NCI-H146 treated with DMSO at 0.1 percent for 48 hours (cell line): Measurements from ENCODE around the gene FYB1.
"Not testable (repeated sequence)": the region's sequence is repeated elsewhere in the genome, so short reads cannot be mapped to it uniquely, and the experiment has no call there.

ENCODE experiments used
- DNase-seq: peaks from one replicate; lab custom pipeline; 2025; ENCODE audit not compliant: unreplicated experiment; lab: John Stamatoyannopoulos, UW

The FYB1 gene, protein sequence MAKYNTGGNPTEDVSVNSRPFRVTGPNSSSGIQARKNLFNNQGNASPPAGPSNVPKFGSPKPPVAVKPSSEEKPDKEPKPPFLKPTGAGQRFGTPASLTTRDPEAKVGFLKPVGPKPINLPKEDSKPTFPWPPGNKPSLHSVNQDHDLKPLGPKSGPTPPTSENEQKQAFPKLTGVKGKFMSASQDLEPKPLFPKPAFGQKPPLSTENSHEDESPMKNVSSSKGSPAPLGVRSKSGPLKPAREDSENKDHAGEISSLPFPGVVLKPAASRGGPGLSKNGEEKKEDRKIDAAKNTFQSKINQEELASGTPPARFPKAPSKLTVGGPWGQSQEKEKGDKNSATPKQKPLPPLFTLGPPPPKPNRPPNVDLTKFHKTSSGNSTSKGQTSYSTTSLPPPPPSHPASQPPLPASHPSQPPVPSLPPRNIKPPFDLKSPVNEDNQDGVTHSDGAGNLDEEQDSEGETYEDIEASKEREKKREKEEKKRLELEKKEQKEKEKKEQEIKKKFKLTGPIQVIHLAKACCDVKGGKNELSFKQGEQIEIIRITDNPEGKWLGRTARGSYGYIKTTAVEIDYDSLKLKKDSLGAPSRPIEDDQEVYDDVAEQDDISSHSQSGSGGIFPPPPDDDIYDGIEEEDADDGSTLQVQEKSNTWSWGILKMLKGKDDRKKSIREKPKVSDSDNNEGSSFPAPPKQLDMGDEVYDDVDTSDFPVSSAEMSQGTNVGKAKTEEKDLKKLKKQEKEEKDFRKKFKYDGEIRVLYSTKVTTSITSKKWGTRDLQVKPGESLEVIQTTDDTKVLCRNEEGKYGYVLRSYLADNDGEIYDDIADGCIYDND

DNA sequence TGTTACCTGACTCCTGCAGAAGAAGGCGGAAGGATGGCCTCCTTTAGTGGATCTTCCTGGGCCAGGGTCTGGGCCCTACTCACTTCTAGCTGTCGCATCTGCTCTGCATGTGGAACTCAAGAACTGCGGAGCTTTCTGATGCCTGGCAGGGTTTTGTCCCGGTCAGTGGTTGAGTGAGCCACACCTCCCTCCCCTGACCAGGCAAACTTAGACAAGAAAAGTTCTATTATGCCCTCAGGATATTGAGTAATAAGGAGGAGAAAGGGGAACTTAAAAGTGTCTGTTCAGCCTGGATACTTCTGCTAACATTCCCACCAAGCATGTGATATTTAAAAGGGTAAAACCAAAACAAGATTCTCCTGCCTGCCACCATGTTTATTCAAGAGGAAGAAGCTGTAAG lies at the start of gene FYB1:
FYB1 (minus strand) TSS at position 127 of the 400 bp plus-strand sequence. CDS start 16,603 bp downstream, outside the sequence.
- no peak for DNase-seq

DNA sequence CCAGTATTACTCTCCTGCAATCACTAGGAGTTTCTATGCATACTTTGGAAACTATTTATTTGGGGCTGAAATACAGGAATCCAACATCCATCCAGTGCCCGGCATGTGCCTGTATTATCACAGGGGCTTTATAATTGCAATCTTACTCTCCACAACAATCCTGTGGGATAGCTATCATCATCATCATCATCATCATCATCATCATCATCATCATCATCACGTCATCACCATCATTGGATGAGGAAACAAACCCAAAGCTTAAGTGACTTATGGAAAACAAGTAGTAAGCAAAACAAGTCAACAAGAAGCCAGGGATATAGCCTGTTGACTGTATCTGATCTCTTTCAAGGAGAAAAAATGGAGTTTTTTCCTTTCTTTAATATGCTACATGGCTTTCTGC lies 47.8 kb upstream of the FYB1 start:
- DNase-seq = no peak

DNA sequence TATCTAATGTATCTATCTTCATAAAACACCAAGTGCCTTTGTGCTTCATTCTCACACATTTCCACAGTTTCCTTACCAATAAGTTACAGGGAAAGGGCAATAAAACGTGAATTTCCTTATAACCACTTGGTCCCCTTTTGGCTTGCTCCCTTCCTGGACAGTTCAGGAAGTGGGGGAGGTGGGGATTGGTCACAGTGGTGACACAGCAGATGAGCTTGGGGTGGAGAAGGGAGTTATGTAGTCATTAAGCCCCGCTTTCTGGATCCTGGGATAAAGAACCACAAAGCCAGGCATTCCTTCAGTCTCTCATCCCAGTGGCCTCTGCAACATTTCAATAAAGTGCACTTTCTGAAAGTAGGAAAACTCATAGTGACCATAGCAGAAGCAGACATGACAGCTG lies 47.1 kb upstream of the FYB1 start:
- DNase-seq = no peak

DNA sequence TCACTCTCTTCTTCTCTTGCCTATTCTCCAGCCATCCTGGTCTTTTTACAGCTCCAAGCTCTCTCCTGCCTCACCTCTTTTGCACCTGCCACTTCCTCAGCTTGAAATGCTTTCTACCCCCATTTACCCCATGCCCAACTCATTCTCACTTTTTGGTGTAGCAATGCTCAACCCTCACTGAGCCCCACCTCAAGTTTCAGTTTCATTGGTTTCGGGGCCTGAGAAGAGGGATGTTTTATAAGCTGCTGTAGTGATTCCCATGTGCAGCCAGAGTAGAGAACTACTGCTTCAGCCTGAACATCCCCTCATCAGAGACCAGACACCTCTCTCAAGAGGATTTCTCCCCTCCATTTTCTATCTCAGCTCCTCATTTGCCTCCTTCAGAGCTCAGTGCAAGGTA lies 45.2 kb upstream of the FYB1 start:
- DNase-seq = no peak

DNA sequence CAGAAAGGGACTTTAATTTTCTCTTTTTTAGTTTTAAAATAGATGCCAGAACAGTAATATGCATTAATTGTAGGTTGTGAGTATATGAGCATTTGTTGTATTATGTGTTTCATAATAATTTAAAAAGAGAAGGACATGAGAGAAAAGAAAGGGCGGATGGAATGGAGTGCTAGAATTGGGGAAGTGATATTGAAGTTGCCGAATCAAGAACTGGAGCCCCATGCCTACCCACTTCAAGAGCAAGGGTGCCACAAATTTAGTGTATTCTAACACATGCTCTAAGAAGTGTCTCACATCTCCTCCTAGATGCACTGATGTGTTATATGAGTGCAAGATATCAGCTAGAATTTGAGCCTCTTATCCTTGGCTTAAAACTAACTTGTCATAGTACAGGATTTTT lies 43.6 kb upstream of the FYB1 start:
- no peak for DNase-seq

DNA sequence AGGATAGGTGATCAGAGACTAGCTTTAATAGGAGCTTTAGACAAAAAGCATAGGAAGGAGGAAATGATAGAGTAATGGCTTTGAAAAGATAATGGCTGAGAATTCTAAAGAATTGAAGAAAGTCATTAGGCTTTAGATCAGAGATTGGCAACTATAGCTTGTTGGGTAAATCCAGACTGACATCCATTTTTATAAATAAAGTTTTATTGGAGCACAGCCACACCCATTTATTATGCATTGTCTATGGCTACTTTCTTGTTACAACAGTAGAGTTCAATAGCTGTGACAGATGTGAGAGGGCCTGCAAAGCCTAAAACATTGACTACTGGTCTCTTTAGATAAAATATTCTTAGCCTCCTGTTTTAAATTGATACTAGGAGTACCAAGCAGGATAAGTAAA lies 40.7 kb upstream of the FYB1 start:
- DNase-seq = no peak

DNA sequence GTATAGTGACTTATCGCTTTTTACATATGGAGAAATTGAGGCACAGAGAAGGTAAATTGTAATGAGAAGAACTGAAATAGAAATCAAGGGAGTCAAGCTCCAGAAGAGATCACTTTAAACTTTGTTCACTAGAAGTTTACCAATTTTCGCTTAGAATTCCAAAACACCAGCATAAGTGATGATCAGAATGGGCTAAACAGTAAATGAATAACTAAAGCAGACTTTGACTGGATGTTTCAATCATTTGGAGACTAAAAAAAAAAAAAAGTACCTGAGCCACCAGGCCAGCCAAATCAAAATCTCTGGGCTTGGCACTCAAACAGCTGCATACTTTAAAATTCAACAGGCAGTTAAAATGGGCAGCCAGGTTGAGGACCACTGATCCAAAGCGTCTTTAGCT lies 38.2 kb upstream of the FYB1 start:
- DNase-seq = no peak

DNA sequence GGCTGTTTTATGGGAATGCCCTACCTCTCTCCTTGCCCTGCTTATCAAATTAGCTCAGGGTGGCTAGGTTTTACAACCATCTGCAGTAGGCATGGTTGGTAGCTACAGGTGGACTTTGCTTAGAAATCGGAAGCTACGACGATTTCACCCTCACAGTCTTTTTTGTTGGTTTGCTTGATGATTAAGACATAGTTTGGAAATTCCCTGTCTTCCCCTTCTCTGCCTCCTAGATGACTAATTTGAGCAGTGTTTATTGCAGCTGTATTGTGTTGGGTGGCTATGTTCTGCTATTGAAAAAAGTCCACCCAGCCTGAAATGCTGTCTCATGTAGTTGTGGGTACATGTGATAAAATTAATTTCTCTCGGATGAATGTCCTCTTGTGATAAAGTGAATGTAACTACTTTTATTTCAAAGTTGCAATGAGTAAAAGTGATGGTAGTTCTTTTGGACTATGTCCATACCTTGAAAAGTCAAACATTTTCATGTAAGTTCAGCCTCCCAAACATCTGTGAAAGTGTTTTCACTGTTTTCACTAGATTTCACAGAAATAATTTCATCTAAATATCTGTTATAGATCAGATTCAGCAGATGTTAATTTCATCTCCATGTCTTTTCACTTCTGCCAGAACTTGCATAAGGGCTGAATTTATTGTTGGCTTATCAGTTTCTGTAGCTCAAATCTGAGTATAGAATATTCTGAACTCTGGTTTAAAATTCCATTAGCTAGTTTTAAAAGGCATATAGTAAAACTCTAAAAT lies 37.3 kb upstream of the FYB1 start:
- no peak for DNase-seq

DNA sequence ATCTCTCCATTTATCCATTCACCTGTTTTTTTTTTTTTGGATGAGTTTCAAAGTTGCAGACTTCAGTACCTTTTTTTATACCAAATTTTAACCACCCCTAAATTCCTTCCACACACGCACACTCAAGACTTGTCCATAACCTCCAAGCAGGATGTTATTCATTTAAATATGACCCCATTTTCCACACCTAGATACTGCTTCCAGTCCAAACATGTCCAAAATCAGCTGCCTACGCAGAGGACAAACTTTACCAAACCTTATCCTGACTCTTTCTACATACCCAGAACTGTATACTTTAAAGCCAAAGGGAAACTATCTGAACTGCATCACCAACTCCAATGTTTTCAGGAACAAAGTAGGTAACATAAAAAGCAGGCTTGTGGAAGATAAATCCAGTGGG lies 36.0 kb upstream of the FYB1 start:
- DNase-seq = no peak

DNA sequence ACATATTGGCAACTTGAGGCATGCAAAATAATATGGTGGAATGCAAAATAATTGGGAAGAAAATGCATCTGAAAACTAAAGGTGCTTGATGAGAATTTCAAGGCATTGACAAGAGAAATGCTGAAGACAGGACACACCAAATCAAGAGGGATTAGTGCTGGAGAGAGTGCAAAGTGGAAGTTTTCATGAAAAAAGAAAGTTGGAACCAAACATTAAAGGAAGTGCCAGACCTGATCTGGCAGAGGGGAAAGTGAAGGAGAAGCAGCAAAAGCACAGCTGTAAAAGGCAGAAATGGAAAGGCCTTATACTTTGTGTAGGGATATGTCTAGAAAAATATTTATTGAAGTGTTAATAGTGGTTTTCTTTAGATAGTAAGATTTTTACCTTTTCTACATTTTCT lies 35.3 kb upstream of the FYB1 start:
- no peak for DNase-seq

DNA sequence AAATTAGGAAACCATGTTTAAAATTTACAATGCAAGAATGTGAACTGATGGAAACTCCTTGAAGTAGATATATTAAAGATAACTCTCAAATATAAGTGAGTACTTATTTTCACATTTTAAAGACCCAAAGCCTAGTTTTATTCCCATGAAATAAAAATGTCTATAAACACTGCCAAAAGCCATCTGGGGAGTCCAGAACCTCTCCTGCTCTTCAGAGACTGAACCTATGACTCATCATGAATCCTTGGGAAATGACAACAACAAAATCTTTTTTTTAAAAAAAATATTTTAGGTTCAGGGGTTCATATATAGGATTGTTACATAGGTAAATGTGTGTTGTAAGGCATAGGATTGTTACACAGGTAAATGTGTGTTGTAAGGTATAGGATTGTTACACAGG lies 33.8 kb upstream of the FYB1 start:
- no peak for DNase-seq

DNA sequence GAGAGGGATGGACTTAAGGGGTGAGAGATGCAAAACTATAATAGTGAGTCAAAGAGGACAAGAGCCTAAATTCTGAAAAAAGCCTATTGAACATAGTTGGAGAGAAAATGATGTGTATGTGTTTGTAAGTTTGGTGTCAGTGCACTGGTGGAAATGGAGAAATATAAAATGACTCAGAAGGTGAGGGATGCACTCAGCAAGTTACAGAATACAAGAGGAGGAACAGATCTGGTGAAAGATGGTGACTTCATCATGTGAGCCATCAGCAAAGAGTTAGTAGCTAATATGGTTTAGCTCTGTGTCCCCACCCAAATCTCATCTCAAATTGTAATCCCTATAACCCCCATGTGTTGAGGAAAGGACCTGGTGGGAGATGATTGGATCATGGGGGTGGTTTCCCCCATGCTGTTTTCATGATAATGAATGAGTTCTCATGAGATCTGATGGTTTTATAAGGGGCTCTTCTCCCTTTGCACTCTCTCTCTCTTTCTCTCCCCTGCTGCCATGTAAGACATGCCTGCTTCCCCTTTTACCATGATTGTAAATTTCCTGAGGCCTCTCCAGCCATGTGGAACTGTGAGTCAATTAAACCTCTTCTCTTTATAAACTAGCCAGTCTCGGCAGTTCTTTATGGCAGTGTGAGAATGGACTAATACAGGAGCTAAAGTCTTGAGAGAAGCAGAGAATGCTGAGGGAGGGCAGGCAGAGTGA lies 30.4 kb upstream of the FYB1 start:
- no peak for DNase-seq

DNA sequence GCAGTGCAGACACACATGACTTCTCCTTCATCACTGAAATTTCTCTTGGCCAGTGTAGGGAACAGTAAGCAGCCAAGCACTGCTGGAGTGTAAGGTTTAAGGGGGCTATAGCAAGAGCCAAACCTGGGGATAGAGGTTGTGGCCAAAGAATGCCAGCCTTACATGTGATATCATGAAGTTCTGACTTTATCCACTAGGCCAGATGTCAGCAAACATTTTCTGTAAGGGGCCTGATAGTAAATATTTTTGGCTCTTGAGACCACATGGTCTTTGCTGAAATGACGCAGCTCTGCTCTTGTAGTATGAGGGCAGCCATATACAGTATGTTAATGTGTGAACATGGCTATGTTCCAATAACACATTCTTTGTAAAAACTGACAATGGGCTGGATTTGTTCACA lies 29.7 kb upstream of the FYB1 start:
- no peak for DNase-seq

DNA sequence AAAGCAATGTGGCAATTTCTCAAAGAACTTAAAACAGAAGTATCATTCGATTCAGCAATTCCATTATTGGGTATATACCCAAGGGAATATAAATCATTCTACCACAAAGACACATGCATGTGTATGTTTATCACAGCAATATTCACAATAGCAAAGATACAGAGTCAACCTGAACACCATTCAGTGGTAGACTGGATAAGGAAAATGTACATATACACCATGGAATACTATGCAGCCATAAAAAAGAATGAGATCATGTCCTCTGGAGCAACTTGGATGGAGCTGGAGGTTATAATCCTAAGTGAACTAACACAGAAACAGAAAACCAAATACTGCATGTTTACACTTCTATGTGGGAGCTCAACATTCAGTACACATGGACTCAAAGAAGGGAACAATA lies 21.4 kb upstream of the FYB1 start:
- no peak for DNase-seq

DNA sequence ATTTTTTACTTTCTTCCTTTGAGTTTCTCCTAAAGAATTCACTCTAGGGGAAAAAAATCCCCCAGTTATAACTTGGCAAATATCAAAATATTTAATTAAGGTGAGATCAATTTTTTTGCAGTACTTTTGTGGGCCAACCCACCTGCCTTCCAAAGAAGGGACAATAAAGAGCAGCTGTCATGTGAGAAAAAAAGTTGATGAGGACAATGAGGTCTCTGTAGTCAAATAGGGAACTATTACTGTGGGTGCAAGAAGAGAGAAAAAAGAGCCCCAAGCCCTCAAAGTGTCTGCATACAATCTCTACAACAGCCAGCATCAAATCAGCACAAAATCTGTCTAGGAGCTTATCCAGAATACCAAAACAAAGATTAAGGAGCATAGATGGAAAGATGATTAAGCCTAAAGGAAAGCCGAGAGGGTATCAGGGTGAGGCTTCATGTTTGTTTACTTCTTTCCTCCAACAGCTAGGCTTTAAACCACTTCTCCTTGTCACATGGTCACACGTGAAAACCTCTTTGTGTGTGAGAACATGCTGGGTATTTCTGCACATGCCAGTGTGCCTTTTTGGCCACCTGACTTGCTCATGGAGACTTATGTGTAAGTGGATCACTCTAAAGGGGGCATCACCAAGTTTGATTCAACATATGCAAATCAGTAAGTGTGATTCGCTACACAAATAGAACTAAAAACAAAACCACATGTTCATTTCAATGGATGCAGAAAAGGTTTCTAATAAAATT lies 19.2 kb upstream of the FYB1 start:
- DNase-seq = no peak

DNA sequence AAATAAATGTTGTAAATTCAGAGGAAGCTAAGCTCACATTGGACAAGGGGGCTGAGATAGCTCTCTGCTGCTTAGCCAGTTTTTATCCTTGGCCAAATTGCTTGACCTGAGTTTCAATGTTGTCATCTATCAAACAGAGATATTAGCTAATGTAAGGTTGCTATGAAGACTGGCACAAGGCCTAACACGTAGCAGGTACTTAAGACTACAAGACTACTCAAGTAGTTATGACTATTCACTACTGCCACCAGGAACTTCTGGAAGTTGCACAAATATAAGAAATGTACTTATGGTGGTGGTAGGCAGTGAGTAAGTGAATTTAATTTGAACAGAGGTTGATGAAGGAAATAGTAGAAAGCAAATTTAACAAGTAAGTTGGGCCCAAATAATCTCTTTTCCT lies 17.4 kb upstream of the FYB1 start:
- DNase-seq = no peak

DNA sequence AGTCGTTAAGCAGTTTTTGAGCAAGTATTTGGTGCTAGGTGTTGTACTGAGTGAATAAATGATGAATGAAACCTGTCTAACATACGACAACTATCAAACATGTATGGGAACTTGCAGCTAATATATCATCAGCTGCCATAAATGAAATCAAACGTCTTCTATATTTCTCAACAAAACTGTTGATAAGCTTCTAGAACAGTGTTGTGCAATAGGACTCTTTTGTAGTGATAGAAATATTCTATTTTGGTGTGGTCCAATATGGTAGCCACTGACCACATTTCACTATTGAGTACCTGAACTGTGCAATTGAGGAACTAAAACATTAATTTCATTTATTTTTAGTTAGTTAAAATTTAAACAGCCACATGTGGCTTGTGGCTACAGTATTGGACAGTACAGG lies 16.3 kb upstream of the FYB1 start:
- DNase-seq = no peak

DNA sequence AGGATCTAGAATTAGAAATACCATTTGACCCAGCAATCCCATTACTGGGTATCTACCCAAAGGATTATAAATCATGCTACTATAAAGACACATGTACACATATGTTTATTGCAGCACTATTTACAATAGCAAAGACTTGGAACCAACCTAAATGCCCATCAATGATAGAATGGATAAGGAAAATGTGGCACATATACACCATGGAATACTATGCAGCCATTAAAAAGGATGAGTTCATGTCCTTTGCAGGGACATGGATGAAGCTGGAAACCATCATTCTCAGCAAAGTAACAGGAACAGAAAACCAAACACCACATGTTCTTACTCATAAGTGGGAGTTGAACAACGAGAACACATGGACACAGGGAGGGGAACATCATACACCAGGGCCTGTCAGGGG lies 15.1 kb upstream of the FYB1 start:
- not testable (repeated sequence) for DNase-seq

DNA sequence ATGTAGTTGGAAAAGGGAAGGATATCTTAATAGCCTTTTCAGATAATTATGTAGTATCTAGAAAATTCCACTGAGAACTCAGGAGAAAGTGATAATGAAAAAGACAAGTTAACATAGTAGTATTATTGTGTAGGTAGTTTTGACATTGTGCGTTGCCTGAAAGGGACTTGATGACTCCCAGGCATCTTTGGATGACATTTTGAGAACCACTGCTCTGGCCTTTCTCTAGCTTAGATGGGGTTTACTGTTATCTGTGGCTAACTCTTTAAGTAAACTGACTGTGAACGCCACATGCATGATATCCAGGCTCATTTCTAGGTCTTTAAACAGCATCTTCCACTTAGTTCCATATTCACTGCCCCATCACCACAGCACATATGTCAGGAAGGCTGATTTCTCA lies 14.4 kb upstream of the FYB1 start:
- no peak for DNase-seq
